Esophagus muscularis mucosa (tissue), 4 donors: ENCODE measurements around the gene COX8A.

Source experiments
- CTCF ChIP-seq, 3 experiments: fragments of 200-600 bp in 2 of 3; fragments of 450-650 bp in 1 of 3; sonication (generic) in 2 of 3; IDR thresholded peaks; one replicate each; pipeline ENCODE4 v1.5.1; 2017 to 2019; ENCODE audit warnings: antibody characterized with exemption in 3 of 3, mild to moderate bottlenecking in 2 of 3, moderate library complexity in 1 of 3
- EP300 ChIP-seq: sonication (generic); formaldehyde crosslinking; IDR thresholded peaks from one replicate; pipeline ENCODE4 v1.6.1; 2017; ENCODE audit warnings: antibody characterized with exemption
- POLR2A ChIP-seq: fragments of 450-650 bp; IDR thresholded peaks from one replicate; pipeline ENCODE4 v1.6.1; 2017; ENCODE audit warnings: antibody characterized with exemption, moderate library complexity, mild to moderate bottlenecking, low read depth
- POLR2AphosphoS5 ChIP-seq, 2 donors: sonication (generic); formaldehyde crosslinking; IDR thresholded peaks; one replicate each; pipeline ENCODE4 v1.6.1; 2017; ENCODE audit warnings: antibody characterized with exemption in 2 of 2

GRCh38 chr11:63952570-63952969 lies 21.9 kb upstream of the COX8A start:
- no peak for TF ChIP-seq CTCF (IDR thresholded peaks at IDR 0.05)
- no peak for TF ChIP-seq EP300
- no peak for TF ChIP-seq POLR2A
- TF ChIP-seq POLR2AphosphoS5 (IDR thresholded peaks at IDR 0.05) = no peak
